Fibroblast of skin of left biceps (primary cell): ENCODE data around the gene SIMC1.
"Not testable (repeated sequence)": the region's sequence is repeated elsewhere in the genome, so short reads cannot be mapped to it uniquely, and the experiment has no call there.

Experiments used
- DNase-seq, 2 experiments: peaks; one replicate each; pipeline ENCODE4 v3.0.0-alpha.2; 2013; ENCODE audit warnings: low read depth in 2 of 2

The SIMC1 gene

GRCh38 chr5:176237971-176238644 lies at the start of gene SIMC1:
Gene SIMC1 (plus strand): TSS chr5:176238424. CDS start chr5:176238509, 85 bp downstream.
- not testable (repeated sequence) for DNase-seq

- DNase-seq, result no peak
Observed at GRCh38 chr5:176188506-176189193, 49.6 kb upstream of the SIMC1 start.

- DNase-seq, result no peak
Observed at GRCh38 chr5:176189857-176190256, 48.4 kb upstream of the SIMC1 start.

GRCh38 chr5:176190886-176191755 lies 47.1 kb upstream of the SIMC1 start:
- no peak for DNase-seq

GRCh38 chr5:176192094-176192721 lies 46.0 kb upstream of the SIMC1 start:
- no peak for DNase-seq

GRCh38 chr5:176192722-176193117 lies 45.5 kb upstream of the SIMC1 start:
- DNase-seq, result not testable (repeated sequence)

GRCh38 chr5:176193636-176194035 lies 44.6 kb upstream of the SIMC1 start:
- not testable (repeated sequence) for DNase-seq

- DNase-seq, result not testable (repeated sequence)
Observed at GRCh38 chr5:176194238-176195083, 43.8 kb upstream of the SIMC1 start.

- not testable (repeated sequence) for DNase-seq
Observed at GRCh38 chr5:176195084-176195413, 43.2 kb upstream of the SIMC1 start.

GRCh38 chr5:176195487-176196207 lies 42.6 kb upstream of the SIMC1 start:
- DNase-seq, result not testable (repeated sequence)

- not testable (repeated sequence) for DNase-seq
Observed at GRCh38 chr5:176196781-176197180, 41.4 kb upstream of the SIMC1 start.

GRCh38 chr5:176197234-176197858 lies 40.9 kb upstream of the SIMC1 start:
- DNase-seq, result not testable (repeated sequence)

GRCh38 chr5:176198299-176198698 lies 39.9 kb upstream of the SIMC1 start:
- DNase-seq, result not testable (repeated sequence)

- not testable (repeated sequence) for DNase-seq
Observed at GRCh38 chr5:176198991-176199733, 39.1 kb upstream of the SIMC1 start.

- DNase-seq, result not testable (repeated sequence)
Observed at GRCh38 chr5:176199803-176200399, 38.3 kb upstream of the SIMC1 start.

- DNase-seq, result no peak
Observed at GRCh38 chr5:176201811-176202210, 36.4 kb upstream of the SIMC1 start.

GRCh38 chr5:176203086-176203485 lies 35.1 kb upstream of the SIMC1 start:
- DNase-seq, result no peak

GRCh38 chr5:176203535-176203934 lies 34.7 kb upstream of the SIMC1 start:
- DNase-seq, result not testable (repeated sequence)
